HL-60/S4 (cell line): ENCODE data around the gene STH.

ENCODE experiments used
- in situ Hi-C: fragments of 300-500 bp; cut with MboI; formaldehyde crosslinking; loops from 2 replicates; pipeline ENCODE4 v1.14.3; 2022; ENCODE audit warnings: low sequenced_read_pairs

The STH gene

GRCh38 chr17:46042246-46042645 lies 43.2 kb downstream of the STH start:
- in situ Hi-C loops, result loop anchor here (10.0 kb wide), 1 partner anchor 63 kb away; no protein-coding TSS in a partner anchor

GRCh38 chr17:46042925-46043324 lies 43.9 kb downstream of the STH start:
- in situ Hi-C loops, result loop anchor here (10.0 kb wide), 1 partner anchor 62 kb away; no protein-coding TSS in a partner anchor

- in situ Hi-C loops, result loop anchor here (10.0 kb wide), 1 partner anchor 61 kb away; no protein-coding TSS in a partner anchor
These were observed 44.6 kb downstream of the STH start for GRCh38 chr17:46043606-46044005.

DNA sequence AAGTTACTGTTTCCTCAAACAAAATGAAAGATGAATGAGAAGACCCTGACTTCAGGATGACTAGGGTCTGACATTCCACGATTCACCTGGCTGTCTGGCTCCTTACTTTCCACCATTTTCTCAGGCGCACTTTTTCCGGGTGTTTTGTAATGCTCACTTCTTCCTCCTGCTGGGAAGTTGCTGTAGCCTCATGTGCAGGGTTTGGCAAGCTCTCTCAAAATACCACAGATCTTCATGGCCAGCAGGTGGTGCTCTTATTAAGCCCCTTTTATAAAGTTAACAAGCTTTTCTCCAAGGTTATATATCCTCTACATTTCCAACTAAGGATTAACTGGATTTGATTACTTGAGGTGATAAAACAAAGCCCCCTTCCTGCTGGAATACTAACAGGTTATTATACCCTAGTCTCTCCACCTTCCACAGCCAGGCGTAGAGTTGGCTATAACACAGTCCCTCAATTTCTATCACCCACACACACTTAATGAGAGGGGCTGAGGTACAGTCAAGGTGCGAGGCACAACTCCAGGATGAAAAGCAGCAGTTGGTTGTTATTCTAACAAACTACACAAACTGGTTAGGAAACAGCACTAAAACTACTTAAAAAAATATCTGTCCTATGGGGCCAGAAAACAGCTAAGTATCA lies 45.4 kb downstream of the STH start:
- in situ Hi-C loops, result loop anchor here (10.0 kb wide), 1 partner anchor 60 kb away; no protein-coding TSS in a partner anchor

- in situ Hi-C loops, result loop anchor here (10.0 kb wide), 1 partner anchor 60 kb away; no protein-coding TSS in a partner anchor
These were observed 45.9 kb downstream of the STH start for GRCh38 chr17:46044989-46045388.

DNA sequence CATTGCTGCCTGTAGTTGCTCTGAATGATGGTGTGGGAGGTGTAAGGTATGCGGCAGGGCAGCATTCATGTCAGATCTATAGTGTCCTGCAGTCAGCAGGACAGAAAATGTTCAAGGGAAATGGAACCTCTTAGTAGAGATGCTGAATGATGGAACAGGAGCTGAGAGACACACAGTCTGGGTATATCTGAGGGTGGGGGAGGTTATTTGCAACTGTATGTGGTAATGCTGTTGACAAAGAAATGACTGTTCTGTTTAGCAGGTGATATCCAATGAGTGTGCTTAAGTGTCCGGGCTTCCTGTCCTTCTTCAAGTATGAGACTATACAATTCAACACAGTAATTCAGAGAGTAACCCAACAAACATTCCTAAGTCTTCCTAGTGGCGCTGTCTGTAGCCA lies 46.6 kb downstream of the STH start:
- in situ Hi-C loops, result loop anchor here (10.0 kb wide), 1 partner anchor 59 kb away; no protein-coding TSS in a partner anchor

DNA sequence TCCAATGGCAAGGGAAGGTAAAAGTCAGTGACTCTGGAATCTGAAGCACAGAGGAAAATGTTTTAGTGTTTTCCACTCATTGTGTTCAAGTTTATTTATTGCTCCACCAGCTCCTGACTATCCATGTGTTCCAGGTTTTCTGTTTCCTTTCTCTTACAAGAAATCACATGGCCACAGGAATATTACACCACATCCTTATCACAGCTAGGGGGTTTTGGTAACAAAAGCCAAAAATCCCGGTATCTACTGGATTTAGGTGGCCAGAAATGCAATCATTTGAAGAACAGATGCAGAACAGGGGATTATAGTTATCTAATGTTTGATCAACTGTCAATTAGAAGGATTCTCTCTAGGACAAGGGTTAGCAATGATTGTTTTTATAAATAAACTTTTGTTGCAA lies 47.9 kb downstream of the STH start:
- in situ Hi-C loops, result loop anchor here (10.0 kb wide), 1 partner anchor 58 kb away; no protein-coding TSS in a partner anchor

- in situ Hi-C loops, result loop anchor here (10.0 kb wide), 1 partner anchor 57 kb away; no protein-coding TSS in a partner anchor
These were observed 48.3 kb downstream of the STH start for GRCh38 chr17:46047398-46047797.

DNA sequence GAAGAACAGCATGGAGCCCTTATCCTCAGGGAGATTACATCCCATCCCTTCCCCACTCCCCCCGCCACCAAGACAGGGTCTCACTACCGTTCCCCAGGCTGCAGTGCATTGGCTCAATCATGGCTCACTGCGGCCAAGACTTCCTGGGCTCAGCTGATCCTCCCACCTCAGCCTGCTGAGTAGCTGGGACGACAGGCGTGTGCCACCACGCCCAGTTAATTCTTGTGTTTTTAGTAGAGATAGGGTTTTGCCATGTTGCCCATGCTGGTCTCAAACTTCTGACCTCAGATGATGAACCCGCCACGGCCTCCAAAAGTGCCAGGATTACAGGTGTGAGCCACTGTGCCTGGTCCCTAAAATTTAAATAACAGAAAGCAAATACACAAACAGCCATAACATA lies 48.8 kb downstream of the STH start:
- in situ Hi-C loops, result loop anchor here (10.0 kb wide), 1 partner anchor 57 kb away; no protein-coding TSS in a partner anchor
